BLaER1 (cell line): ENCODE data around the gene FABP2.

Source experiments
- H3K27ac ChIP-seq: shearing (Covaris generic); formaldehyde crosslinking; 2 replicates; pipeline ENCODE4 v1.8.1; 2022
- H3K27me3 ChIP-seq: shearing (Covaris generic); formaldehyde crosslinking; 2 replicates; pipeline ENCODE4 v1.8.1; 2022
- H3K36me3 ChIP-seq: shearing (Covaris generic); formaldehyde crosslinking; 2 replicates; pipeline ENCODE4 v1.8.1; 2022
- H3K4me1 ChIP-seq: shearing (Covaris generic); formaldehyde crosslinking; 2 replicates; pipeline ENCODE4 v1.8.1; 2022
- H3K4me2 ChIP-seq: shearing (Covaris generic); formaldehyde crosslinking; 2 replicates; pipeline ENCODE4 v1.8.1; 2022
- H3K4me3 ChIP-seq: shearing (Covaris generic); formaldehyde crosslinking; 2 replicates; pipeline ENCODE4 v1.8.1; 2022
- H3K9ac ChIP-seq: shearing (Covaris generic); formaldehyde crosslinking; 2 replicates; pipeline ENCODE4 v1.8.1; 2022
- H3K9me3 ChIP-seq: shearing (Covaris generic); formaldehyde crosslinking; 2 replicates; pipeline ENCODE4 v1.8.1; 2022
- H4K20me1 ChIP-seq: shearing (Covaris generic); formaldehyde crosslinking; 2 replicates; pipeline ENCODE4 v1.8.1; 2022
- Cebpa-rat ChIP-seq: shearing (Covaris generic); IDR thresholded peaks from 2 replicates; pipeline ENCODE4 v1.8.1; 2022

The FABP2 gene

DNA sequence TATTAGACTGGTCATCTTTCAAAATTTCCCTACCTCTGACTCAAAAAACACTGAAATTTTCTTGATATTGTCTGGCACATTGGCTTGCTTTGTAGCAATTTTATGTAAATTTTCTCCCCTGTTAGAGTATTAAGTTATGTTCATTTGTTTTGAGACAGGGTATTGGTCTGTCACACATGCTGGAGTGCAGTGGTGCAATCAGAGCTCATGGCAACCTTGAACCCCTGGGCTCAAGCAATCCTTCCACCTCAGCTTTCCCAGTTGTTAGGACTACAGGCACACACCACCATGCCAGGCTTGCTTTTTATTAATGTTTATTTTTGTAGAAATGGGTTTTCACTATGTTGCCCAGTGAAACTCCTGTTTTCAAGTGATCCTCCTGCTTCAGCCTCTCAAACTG lies 17.5 kb downstream of the FABP2 start:
- H3K4me1 ChIP-seq: peaks cover 17% of the 10 kb centered on the region

DNA sequence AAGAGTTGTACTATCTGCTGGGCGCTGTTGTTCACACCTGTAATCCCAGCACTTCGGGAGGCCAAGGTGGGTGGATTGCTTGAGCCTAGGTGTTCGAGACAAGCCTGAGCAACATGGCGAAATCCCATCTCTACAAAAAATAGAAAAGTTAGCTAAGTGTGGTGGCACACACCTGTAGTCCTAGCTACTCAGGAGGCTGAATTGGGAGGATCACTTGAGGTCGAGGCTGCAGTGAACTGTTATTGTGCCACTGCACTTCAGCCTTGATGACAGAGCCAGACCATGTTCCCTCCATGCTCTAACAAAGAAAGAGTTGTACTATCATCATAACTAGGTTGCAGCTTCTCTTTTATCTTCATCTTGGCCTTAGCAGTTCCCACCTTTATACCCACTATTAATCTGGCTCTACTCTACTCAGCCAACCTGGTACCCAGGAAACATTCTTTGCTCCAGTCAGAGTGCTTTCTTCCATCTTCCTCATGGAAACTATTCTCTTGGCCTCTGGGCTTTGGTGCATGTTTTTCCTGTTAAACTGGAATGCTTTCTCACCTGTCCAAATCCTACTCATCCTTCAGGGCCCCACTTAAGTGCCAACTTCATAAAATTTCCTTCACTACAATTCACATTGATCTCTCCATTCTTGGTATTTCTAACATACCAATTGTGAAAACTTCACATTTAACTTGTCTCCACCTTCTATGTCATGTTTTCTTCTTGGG lies 18.2 kb downstream of the FABP2 start:
- no peaks in the 10 kb centered on the region for H3K36me3 ChIP-seq
- TF ChIP-seq Cebpa-rat: no peak
- 0 out of 2 replicates have a peak, but pooled peaks cover 4% of the 10 kb centered on the region for H4K20me1 ChIP-seq
- H3K4me1 ChIP-seq: peaks cover 22% of the 10 kb centered on the region
- H3K9me3 ChIP-seq: no peaks in the 10 kb centered on the region
- no peak overlapping the region for H3K9ac ChIP-seq
- no peak overlapping the region for H3K27ac ChIP-seq
- no peak overlapping the region for H3K4me2 ChIP-seq
- no peak overlapping the region for H3K4me3 ChIP-seq
- no peaks in the 10 kb centered on the region for H3K27me3 ChIP-seq

More for the DNA sequence above, 17.5 kb downstream of the FABP2 start:
- H3K4me2 ChIP-seq: no peak overlapping the region
- no peaks in the 10 kb centered on the region for H3K27me3 ChIP-seq
- H3K9me3 ChIP-seq: no peaks in the 10 kb centered on the region
- H3K27ac ChIP-seq: no peak overlapping the region
- no peak overlapping the region for H3K9ac ChIP-seq
- no peak overlapping the region for H3K4me3 ChIP-seq
- H4K20me1 ChIP-seq: no peaks in the 10 kb centered on the region
- TF ChIP-seq Cebpa-rat: no peak
- H3K36me3 ChIP-seq: no peaks in the 10 kb centered on the region

DNA sequence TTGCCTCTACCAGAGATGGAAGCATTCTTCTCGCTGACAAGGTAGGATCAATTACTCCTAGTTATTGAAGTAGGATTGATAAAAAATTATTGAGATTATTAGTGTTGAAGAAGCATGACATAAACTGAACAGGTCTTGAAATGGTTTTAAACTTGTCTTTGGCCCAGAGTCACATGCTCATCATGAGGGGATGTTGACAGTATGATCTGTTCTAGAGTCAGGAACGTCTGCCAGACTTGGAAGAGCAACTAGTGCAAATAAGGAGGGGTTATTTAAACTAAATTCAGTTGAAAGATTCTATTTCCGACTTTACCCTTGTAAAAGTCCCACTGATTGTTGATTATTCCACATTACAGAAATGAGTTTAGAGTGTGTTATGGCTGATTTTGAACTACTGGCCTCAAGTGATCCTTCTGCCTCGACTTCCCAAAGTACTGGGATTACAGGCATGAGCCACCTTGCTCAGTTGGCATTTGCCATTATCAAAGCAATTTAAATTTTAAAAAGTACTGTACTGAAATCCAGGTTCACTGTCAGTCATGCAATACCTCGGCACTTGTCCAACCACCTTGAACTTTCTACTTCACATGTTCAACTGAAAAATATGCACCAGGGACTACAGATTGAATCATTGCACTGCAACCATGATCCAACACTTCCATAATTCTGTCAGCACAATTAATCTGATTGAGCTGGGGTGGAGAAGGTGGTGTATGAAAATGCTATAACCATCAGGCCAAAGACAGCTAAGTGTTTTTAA lies 19.7 kb downstream of the FABP2 start:
- Histone ChIP-seq H3K4me3 (no peak overlapping the region), H3K27ac (no peak overlapping the region), H3K36me3 (peaks cover 8% of the 10 kb centered on the region), H4K20me1 (peaks cover 19% of the 10 kb centered on the region; the same call in 1 of the 2 replicates), H3K9ac (no peak overlapping the region), H3K4me2 (peak overlapping the region; percentile 92; the same call in 1 of the 2 replicates), H3K4me1 (peaks cover 37% of the 10 kb centered on the region), H3K27me3 (no peaks in the 10 kb centered on the region), H3K9me3 (no peaks in the 10 kb centered on the region)
- no peak for TF ChIP-seq Cebpa-rat

DNA sequence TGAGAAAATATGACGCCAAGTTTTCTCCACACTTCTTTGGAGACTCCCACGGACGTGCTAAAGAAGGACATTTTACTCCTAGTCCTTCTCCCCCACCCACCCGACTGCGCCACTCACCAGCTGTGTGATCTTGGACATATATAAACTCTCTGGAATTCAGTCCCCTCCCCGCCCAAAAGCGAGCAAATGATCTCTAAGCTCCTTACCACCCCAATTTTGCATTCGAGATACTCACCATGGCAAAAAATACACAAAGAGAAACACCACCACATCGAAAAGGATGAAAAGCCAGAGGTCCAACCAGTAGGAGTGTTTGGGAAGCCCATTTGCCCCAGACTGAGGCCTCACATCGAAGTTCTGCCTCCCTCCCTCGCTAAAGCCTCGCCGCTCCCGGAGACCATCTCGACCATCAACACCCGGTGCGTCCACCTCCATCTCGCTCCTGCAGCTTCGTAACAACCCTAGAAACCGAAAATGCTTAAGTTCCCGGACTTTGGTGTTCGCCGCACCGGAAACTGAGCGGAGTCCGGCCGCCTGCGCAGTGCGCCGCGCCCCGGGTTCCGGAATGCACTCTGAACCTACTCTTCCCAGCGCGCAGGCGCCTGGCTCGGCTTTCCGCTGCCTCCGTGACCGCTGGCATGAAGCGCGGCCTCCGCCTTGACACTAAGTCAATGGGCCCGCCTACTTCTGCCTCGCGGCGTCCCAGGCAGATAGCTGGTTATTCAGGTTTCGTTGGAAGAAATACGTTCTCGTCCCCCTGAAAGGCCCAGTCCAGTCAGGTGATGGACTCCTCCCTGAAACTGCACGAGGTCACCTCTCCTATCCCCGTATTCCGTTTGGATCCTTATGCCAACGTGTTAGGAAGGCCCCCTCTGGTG lies 21.6 kb downstream of the FABP2 start:
- peak overlapping the region; percentile 85 for H3K4me3 ChIP-seq
- H3K9ac ChIP-seq: peak overlapping the region; percentile 87
- H3K36me3 ChIP-seq: peaks cover 27% of the 10 kb centered on the region
- H3K27ac ChIP-seq: peak overlapping the region; percentile 83
- no peaks in the 10 kb centered on the region for H3K9me3 ChIP-seq
- peak overlapping the region; percentile 92 for H3K4me2 ChIP-seq
- H4K20me1 ChIP-seq: peaks cover 22% of the 10 kb centered on the region; the same call in 1 of the 2 replicates
- no peaks in the 10 kb centered on the region for H3K27me3 ChIP-seq
- H3K4me1 ChIP-seq: peaks cover 46% of the 10 kb centered on the region
- TF ChIP-seq Cebpa-rat: no peak

DNA sequence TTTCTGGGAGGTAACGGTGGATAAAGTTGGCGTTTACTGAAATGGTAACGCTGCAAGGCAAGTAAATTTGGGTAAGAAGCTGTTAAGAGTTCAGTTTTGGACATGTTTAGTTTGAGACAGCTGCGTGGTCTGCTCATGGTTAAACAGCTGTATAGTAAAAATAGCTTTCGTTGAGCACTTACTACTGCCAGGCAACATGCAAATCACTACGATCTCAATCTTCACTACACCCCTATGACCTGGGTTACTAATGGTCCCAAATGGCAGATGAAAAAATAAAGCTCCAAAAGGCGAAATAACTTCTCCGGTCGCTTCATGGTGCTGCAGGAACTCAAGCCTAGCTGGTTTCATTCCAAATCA lies 22.2 kb downstream of the FABP2 start:
- Histone ChIP-seq H4K20me1 (peaks cover 22% of the 10 kb centered on the region; the same call in 1 of the 2 replicates), H3K4me3 (peak overlapping the region; percentile 85), H3K27ac (peak overlapping the region; percentile 83), H3K9ac (peak overlapping the region; percentile 87), H3K9me3 (no peaks in the 10 kb centered on the region), H3K27me3 (no peaks in the 10 kb centered on the region), H3K4me2 (peak overlapping the region; percentile 92), H3K4me1 (peaks cover 46% of the 10 kb centered on the region), H3K36me3 (peaks cover 28% of the 10 kb centered on the region)
- TF ChIP-seq Cebpa-rat: no peak

DNA sequence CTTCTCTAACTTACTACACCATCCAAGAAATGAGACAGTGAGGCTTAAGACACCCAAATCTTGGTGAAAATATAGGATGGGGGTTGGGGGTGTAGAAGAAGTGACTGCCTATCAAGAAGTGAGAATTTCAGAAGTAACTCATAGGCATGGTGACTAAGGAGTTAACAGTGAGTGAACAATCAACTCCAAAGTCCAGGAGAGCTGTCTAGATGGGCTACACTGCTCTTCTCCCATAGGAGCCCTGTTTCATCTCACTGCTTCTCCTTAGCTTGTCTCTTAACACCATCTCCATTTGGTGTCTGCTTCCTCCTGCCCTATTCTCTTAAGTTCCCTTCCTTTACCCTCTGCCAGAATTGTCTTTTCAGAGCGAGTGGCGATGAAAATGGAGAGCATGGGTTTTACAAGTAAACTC lies 22.7 kb downstream of the FABP2 start:
- H3K36me3 ChIP-seq: peaks cover 28% of the 10 kb centered on the region
- H3K4me2 ChIP-seq: peak overlapping the region; percentile 92
- H4K20me1 ChIP-seq: peaks cover 22% of the 10 kb centered on the region; the same call in 1 of the 2 replicates
- no peaks in the 10 kb centered on the region for H3K9me3 ChIP-seq
- peak overlapping the region; percentile 85 for H3K4me3 ChIP-seq
- no peaks in the 10 kb centered on the region for H3K27me3 ChIP-seq
- H3K4me1 ChIP-seq: peaks cover 46% of the 10 kb centered on the region
- H3K27ac ChIP-seq: peak overlapping the region; percentile 83
- TF ChIP-seq Cebpa-rat: no peak
- peak overlapping the region; percentile 87 for H3K9ac ChIP-seq

DNA sequence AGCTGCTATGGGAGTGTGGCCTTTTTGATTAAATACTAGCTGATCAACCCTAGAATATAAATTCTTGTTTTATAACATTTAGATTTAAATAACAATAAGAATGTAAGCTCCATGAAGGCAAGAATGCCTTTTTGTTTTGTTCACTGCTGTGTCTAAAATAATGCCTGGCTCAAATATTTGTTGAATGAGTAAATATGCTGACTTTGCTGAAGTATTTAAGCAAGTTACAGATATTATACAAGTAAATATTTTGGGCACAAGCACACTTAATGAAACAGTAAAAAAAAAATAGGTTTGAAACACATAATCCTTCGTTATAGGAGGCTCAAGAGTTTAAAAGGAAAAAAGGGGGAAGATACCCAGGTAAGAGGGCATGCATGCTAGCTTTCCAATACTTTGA lies 24.1 kb downstream of the FABP2 start:
- Histone ChIP-seq H3K4me2 (peak overlapping the region; percentile 92), H4K20me1 (peaks cover 22% of the 10 kb centered on the region; the same call in 1 of the 2 replicates), H3K4me3 (peak overlapping the region; percentile 85), H3K27ac (no peak overlapping the region), H3K36me3 (peaks cover 30% of the 10 kb centered on the region), H3K4me1 (peaks cover 46% of the 10 kb centered on the region), H3K9ac (peak overlapping the region; percentile 87), H3K9me3 (no peaks in the 10 kb centered on the region), H3K27me3 (no peaks in the 10 kb centered on the region)
- TF ChIP-seq Cebpa-rat: no peak

DNA sequence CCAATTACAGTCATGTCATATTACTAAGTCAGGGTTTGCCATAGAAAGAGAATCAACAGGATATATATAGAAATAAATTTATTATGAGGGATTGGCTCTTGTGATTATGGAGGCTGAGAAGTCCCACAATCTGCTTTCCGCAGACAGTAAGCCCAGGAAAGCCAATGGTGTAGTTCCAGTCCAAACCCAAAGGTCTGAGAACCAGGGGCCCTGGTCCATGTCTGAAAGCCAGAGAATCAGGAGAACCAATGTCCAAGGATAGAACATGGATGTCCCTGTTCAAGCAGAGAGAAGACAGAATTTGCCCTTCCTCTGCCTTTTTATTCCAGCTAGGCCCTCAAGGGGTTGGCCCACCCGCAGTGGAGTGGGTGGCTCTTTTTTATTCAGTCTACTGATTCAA lies 25.6 kb downstream of the FABP2 start:
- H3K4me2 ChIP-seq: peak overlapping the region; percentile 92
- H3K9ac ChIP-seq: no peak overlapping the region
- no peaks in the 10 kb centered on the region for H3K27me3 ChIP-seq
- H3K9me3 ChIP-seq: no peaks in the 10 kb centered on the region
- no peak overlapping the region for H3K27ac ChIP-seq
- no peak overlapping the region for H3K4me3 ChIP-seq
- peaks cover 35% of the 10 kb centered on the region for H3K4me1 ChIP-seq
- H4K20me1 ChIP-seq: peaks cover 22% of the 10 kb centered on the region; the same call in 1 of the 2 replicates
- peaks cover 35% of the 10 kb centered on the region for H3K36me3 ChIP-seq
- TF ChIP-seq Cebpa-rat: no peak

DNA sequence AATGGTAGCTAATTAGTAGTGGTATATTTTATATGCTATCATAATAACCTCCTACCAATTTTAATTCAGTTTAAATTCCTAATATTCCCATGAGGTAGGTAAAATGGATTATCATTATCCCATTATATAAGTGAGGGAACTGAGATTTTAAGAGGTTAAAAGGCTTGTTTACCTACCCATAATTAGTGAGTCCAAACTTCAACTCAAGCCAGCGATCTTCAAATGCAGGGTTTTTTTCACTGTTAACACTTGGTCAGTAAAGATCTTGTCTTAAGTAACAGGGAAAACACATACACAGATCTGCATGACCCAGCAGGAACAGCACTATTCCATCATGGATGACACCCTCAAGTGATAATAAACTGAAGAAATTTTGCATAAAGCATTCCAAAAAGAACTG lies 31.3 kb downstream of the FABP2 start:
- no peaks in the 10 kb centered on the region for H3K27me3 ChIP-seq
- H3K27ac ChIP-seq: no peak overlapping the region
- no peaks in the 10 kb centered on the region for H3K9me3 ChIP-seq
- H3K4me3 ChIP-seq: no peak overlapping the region
- H3K9ac ChIP-seq: no peak overlapping the region
- H3K36me3 ChIP-seq: peaks cover 10% of the 10 kb centered on the region
- H3K4me2 ChIP-seq: no peak overlapping the region
- no peak for TF ChIP-seq Cebpa-rat
- H4K20me1 ChIP-seq: no peaks in the 10 kb centered on the region
- H3K4me1 ChIP-seq: no peaks in the 10 kb centered on the region
